ENCODE data around the gene RALGDS.

DNA sequence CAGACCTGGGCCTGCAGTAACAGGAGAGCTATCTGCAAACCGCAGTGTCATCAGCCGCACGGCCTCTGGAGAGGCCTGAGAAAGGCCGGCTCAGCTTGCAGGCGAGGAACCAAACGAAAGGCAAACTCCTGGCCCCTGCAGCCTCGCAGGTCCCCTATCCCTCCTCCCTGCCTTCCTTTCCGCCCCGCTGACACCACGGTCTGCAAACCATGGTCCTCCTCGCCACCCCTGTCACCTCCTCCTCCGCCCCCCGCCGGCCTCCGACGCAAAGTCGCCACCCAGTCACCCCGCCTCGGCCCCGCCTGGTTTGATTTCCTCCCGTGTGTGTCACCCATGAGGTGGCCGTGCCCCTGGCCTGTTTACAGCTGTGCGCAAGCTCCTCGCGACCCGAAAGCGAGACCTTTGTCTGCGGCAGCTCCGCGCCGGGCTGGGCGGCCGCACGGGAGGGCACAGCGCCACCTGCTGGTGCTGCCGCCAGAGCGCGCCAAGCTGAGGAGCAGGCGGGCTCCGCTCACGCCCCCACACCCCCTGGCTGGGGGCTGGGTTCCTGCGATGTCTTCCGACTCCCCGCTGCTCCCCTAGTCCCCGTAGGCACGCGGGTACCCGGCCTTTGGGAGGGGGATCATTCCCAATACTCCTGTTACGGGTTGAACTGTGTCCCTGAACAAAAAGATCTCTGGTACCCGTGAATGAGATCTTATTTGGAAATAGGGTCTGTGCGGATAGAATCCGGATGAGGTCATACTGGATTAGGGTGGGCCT is 23.3 kb upstream of the RALGDS start:
- TF ChIP-seq, protein P1, sequence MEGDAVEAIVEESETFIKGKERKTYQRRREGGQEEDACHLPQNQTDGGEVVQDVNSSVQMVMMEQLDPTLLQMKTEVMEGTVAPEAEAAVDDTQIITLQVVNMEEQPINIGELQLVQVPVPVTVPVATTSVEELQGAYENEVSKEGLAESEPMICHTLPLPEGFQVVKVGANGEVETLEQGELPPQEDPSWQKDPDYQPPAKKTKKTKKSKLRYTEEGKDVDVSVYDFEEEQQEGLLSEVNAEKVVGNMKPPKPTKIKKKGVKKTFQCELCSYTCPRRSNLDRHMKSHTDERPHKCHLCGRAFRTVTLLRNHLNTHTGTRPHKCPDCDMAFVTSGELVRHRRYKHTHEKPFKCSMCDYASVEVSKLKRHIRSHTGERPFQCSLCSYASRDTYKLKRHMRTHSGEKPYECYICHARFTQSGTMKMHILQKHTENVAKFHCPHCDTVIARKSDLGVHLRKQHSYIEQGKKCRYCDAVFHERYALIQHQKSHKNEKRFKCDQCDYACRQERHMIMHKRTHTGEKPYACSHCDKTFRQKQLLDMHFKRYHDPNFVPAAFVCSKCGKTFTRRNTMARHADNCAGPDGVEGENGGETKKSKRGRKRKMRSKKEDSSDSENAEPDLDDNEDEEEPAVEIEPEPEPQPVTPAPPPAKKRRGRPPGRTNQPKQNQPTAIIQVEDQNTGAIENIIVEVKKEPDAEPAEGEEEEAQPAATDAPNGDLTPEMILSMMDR (IDR thresholded peaks at IDR 0.05), result peak; percentile 99
- no peak for TF ChIP-seq ZFX (IDR thresholded peaks at IDR 0.05; ENCODE audit: borderline replicate concordance)
